Stimulated activated CD8-positive, alpha-beta memory T cell treated with anti-CD3 and anti-CD28 coated beads, Interleukin-2, amount 100 ng/mL, for 48 hours (primary cell): ENCODE results near the gene AHSP.
"Not testable (repeated sequence)": the region's sequence is repeated elsewhere in the genome, so short reads cannot be mapped to it uniquely, and the experiment has no call there.

Experiments used
- DNase-seq, 2 donors: peaks; one replicate each; pipeline ENCODE4 v3.0.0-alpha.2; 2020; ENCODE audit warnings: low read depth in 2 of 2

The AHSP gene, protein sequence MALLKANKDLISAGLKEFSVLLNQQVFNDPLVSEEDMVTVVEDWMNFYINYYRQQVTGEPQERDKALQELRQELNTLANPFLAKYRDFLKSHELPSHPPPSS

DNA sequence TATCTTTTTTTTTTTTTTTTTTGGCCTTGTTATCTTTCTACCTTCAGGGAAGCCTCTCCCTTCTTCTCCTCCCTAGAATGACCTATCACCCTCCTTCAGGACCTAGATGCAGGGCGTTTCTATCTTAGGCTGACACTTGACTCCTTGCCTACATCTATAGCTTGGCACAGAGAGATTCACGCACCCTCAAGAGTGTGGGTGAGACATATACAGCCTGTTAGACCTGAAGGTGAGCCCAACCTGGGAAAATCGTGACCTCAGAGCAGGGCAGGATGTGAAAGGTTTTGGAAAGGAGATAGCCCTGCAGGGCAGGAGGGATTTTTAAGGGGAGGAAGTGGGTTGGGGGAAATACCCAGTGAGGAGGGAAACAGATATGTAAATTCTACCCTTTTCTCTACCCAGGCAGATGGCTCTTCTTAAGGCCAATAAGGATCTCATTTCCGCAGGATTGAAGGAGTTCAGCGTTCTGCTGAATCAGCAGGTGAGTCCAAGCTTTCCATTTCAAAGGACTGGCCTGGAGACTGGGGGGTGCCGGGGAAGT lies at the start of gene AHSP:
AHSP (plus strand) TSS at position 167 of the 541 bp plus-strand sequence; CDS start at position 407, 240 bp downstream.
- no peak for DNase-seq

DNA sequence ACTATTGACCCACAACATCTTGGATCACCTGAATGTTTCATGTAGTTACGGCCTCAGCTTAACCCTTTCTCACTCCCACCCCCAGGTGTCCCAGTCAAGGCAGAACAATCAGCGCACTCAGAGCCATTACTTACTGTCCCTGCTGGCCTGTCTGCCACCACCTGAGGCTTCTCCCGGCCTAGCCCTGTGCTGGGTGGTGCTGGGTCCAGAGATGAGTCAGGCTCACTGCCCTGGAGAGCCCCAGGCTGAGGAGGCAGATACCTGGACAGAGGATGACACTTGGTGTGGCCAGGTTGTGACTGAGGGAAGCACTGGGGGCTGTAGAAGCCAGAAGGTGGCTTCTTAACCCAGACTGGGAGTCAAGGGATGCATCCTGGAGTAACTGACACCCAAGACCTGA lies 48.7 kb upstream of the AHSP start:
- DNase-seq = no peak

DNA sequence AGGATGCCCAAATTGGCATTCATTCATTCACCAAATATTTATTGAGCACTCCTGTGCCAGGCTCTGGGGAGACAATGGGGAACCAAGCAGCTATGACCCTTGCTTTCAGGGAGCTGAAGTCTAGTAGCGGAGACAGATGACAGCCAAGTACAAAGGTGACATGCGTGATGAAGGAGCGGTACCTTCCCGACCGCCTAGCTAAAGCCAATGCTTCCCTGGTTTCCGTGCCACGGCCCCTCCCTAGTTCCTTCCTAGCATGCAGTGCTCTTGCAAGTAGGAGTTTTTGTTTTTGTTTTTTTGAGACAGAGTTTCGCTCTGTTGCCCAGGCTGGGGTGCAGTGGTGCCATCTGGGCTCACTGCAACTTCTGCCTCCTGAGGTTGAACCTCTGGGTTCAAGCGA lies 47.9 kb upstream of the AHSP start:
- DNase-seq = no peak

DNA sequence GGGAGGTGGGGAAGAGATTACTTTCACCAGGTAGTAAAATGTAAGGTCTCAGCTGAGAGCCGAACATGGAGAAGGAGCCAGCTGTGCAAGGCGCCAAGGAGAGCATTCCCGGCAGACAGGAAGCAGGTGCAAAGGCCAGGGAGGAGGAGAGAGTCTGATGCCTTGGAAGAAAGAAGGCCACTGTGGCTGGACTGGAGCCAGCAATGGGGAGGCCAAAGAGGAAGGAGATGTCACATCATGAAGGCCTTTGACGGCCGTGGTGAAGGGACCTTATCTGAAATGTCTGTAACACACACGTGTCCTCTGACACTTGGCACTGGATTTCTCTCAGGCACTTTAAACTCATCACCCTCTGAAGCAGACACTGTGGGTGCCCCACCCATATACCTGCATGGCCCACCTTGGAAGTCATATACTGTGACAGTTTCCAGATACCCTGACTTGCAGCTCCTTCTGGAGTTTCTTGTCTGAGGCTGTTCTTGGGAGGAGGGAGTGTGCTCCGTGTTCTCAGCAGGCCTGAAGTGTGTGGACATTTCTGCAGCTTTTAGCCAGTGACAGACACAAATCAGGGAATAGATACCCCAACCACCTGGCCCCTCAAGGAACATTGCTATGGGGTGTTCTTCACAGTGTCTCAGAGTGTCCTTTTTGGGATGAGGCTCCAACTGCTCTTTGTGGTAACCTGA lies 46.7 kb upstream of the AHSP start:
- no peak for DNase-seq

DNA sequence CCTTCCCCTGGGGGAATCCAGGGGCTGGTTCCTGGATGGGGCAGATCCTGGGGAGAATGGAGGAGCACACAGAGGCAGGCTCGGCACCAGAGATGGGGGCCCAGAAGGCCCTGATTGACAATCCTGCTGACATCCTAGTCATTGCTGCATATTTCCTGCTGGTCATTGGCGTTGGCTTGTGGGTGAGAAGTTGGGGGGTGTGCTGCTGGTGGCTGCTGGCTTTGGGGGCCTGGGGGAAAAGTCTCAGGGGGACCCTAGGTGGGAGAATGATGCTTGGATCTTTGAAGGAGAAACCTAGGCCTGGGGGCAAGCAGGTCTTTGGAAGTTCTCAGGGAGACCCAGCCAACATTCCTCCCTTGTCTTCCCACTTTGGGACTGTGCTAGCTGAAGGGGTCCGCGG lies 44.6 kb upstream of the AHSP start, which contains the start of gene SLC5A2:
SLC5A2 (plus strand) TSS at position 43 of the 400 bp plus-strand sequence; CDS start at position 57, 14 bp downstream.
- DNase-seq = no peak

DNA sequence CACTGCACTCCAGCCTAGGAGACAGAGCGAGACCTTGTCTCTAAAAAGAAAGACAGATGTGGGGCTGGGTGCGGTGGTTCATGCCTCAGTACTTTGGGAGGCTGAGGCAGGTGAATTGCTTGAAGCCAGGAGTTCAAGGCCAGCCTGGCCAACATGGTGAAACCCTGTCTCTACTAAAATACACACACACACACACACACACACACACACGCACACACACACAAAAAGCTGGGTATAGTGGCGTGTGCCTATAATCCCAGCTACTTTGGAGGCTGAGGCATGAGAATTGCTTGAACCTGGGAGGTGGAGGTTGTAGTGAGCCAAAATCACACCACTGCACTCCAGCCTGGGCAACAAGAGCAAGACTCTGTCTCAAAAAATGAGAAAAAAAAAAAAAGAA lies 43.7 kb upstream of the AHSP start:
- DNase-seq = not testable (repeated sequence)

DNA sequence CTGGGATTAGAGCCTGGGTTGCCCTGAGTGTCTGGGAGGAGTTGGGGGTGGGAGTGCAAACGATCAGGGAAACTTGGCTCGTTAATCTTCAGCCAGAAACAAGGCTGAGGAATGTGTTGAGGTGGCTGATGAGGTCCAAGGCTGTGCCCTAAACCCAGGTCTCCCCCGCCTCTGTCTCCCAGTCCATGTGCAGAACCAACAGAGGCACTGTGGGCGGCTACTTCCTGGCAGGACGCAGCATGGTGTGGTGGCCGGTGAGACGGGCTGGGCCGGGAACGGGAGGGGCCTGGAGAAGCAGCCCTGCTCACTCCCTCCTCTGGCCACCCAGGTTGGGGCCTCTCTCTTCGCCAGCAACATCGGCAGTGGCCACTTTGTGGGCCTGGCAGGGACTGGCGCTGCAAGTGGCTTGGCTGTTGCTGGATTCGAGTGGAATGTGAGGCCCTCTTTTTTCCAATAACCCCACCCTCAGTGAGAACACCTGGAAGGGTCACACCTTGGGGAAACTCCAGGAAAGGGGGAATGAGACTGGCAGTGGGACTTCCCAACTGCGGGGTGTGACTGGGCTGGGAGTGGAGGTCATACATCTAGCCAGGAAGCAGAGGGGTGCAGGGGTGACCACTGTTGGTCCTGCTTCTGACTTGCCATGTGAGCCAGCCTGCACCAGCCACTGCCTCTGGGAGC lies 43.1 kb upstream of the AHSP start:
- no peak for DNase-seq

DNA sequence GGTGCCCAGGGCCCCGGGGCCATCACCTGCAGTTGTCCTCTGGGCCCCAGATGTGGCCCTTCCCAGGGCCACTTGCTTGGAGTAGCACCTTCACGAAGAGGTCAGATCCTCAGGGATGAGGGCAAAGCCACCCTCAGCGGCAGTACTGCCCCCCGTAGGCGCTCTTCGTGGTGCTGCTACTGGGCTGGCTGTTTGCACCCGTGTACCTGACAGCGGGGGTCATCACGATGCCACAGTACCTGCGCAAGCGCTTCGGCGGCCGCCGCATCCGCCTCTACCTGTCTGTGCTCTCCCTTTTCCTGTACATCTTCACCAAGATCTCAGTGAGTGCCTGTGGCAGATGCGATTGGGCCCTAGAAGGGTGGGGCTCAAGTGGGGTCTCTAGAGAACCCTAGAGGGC lies 42.1 kb upstream of the AHSP start:
- no peak for DNase-seq

DNA sequence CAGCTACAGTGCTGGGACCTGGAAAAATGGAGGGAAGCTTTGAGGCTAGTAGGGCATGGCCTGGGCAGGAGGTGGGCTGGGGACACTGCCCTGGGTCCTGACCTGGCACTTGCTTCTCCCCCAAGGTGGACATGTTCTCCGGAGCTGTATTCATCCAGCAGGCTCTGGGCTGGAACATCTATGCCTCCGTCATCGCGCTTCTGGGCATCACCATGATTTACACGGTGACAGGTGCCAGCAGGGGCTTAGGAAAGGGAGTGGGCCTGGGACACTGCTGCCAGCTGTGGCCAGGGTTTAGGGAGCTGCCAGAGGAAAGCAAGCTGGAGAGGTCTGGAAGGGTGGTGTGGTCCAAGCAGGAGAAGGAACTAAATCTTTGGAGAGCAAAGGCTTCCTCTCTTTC lies 41.7 kb upstream of the AHSP start:
- no peak for DNase-seq

DNA sequence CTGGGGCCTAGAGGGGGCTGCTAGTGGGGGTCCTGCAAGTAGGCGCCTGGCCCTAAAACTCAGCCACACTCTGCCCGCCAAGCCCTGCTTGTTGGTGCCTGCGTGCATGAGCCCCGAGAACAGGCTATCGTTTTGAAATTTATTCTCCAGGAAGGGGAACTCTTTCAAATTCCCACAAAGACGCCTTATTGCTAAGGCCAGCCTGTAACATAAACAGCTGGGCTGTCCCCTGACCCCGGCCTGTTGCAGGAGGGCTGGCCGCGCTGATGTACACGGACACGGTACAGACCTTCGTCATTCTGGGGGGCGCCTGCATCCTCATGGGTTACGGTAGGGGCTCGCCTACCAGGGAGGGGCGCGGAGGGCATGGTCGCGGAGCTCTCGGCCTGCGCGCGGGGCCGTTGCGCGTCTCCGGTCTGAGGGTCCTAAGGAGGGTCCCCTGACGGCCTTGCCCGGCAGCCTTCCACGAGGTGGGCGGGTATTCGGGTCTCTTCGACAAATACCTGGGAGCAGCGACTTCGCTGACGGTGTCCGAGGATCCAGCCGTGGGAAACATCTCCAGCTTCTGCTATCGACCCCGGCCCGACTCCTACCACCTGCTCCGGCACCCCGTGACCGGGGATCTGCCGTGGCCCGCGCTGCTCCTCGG lies 40.5 kb upstream of the AHSP start:
- DNase-seq = no peak

DNA sequence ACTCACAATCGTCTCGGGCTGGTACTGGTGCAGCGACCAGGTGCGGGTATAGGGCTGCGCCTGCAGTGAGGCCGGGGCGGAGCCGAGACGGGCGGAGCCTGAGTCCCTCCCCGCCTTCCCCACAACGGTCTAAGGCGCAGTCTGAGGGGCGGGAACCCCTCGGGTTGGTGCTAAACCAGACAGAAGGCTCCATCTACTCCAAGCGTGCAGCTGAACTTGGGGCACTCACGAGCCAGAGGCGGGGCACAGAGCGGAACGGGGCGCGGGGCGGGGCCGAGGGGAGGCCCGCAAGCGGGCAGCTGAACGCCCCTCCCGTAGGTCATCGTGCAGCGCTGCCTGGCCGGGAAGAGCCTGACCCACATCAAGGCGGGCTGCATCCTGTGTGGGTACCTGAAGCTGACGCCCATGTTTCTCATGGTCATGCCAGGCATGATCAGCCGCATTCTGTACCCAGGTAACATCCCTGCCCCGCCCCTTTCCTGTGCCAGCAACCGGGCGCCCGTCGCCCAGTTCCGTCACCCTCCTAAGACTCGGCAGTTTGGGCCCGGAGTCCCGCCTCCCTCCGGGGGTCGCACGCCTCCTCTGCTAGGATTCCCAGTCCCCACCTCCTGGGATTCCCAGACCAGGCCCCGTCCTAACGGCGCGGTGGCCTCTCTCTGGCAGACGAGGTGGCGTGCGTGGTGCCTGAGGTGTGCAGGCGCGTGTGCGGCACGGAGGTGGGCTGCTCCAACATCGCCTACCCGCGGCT lies 39.8 kb upstream of the AHSP start:
- peak; percentile 43 for DNase-seq

DNA sequence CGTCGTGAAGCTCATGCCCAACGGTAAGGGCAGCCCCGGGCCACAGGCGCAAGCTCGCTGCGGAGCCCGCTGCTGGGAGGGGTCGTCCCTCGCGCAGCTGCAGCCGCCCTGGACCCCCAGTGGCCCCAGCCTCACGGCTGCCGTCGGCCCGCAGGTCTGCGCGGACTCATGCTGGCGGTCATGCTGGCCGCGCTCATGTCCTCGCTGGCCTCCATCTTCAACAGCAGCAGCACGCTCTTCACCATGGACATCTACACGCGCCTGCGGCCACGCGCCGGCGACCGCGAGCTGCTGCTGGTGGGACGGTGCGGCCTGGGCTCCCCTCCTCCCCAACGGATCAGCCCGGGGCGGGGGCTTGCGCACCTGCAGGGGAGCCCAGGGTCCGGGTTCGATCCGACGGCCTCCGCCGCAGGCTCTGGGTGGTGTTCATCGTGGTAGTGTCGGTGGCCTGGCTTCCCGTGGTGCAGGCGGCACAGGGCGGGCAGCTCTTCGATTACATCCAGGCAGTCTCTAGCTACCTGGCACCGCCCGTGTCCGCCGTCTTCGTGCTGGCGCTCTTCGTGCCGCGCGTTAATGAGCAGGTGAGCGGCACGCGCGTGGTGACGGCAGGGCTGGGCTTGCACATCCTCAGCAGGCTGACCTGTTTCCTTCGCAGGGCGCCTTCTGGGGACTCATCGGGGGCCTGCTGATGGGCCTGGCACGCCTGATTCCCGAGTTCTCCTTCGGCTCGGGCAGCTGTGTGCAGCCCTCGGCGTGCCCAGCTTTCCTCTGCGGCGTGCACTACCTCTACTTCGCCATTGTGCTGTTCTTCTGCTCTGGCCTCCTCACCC lies 39.0 kb upstream of the AHSP start:
- no peak for DNase-seq

DNA sequence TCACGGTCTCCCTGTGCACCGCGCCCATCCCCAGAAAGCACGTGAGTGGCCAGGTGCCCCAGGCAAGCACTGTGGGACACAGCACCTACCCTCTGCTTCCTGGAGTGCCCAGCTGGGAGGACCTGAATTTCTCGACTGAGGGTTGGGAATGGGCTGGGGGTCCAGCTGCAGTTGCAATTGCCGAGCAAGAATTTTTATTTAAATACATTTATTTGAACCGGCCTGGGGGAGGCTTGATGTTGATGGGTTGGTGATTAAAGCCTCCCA lies 38.5 kb upstream of the AHSP start:
- DNase-seq = no peak

DNA sequence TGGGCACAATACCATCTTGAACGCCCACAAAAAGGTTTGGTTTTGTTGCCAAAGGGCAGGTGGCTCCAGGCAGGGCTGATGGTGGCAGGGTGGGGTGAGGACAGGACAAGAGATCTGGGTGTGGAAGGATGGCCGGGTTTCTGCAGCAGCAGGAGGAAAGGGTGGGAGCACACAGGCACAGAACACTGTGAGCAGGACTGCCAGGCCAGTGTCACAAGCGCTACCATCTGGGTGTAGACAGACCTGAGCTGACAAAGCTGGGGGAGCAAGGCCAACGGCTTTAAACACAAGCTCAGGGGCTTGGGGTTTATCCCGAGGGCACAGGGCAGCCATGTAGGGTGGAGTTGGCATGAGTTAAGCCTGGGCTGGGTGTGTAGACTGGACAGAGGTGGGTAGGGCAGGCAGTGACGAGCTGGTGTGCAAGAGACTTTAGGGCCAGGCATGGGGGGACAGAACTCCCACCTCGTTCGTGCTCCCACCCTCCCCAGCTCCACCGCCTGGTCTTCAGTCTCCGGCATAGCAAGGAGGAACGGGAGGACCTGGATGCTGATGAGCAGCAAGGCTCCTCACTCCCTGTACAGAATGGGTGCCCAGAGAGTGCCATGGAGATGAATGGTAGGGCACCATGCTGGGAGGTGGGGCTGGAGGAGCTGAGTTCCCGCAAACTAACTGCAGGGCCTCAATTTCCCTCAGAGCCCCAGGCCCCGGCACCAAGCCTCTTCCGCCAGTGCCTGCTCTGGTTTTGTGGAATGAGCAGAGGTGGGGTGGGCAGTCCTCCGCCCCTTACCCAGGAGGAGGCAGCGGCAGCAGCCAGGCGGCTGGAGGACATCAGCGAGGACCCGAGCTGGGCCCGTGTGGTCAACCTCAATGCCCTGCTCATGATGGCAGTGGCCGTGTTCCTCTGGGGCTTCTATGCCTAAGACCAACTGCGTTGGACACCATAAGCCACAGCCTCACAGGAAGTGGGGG lies 37.8 kb upstream of the AHSP start:
- no peak for DNase-seq

DNA sequence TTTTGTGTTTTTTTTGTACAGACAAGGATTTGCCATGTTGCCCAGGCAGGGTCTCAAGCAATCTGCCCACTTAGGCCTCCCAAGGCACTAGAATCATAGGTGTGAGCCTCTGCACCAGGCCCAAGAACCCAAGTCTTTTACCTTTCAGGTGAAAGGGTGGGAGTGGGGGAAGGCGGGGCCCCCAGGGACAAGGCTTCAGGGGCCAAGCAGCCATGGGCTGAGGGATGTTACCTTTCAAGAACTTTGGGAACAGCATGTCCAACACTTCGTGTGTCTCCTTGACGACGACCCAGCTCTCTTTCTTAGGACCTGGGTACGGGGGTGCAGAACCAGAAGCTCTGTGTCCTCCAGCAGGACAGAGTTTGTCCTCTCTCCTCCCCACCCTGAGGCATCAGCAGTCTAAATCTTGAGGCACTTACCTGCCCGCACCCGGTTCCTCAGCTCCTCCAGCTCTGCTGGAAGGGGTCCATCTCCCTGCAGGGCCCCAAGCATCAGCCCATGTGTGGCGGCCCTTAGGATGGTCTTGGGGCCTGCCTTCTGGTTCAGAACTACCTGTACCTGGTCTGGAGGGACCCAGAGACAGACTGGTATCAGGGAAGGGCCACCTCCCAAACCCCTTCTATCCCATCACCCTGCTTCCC lies 35.8 kb upstream of the AHSP start:
- no peak for DNase-seq

DNA sequence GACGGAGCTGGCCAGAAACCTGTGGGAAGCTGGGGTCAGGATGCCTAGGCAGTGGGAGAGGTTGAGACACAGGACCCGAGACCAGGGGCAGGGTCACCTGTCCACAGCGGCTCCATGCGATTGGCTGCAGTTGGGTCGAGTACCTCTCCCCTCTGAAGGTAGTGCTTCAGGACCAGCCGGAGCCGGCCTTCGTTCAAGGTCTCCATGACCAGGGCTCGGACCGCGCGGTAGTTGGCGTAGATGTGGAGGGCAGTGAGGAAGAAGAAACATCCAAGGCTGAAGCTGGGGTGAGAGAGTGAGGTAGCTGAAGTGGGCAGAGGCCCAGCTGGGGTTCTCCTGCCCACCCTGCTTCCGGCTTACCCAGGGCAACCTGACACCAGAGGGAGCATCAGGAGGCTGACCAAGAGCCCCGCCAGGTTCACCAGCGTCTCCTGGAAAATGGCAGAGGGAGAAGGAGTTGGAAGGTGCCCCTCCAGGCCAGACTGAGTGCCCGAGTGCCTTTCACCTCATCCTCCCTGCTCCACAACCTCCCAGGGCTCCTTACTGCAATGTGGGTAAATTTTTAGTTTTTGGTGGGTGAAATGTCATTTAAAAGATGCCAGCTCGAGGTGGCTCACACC lies 34.1 kb upstream of the AHSP start:
- no peak for DNase-seq

DNA sequence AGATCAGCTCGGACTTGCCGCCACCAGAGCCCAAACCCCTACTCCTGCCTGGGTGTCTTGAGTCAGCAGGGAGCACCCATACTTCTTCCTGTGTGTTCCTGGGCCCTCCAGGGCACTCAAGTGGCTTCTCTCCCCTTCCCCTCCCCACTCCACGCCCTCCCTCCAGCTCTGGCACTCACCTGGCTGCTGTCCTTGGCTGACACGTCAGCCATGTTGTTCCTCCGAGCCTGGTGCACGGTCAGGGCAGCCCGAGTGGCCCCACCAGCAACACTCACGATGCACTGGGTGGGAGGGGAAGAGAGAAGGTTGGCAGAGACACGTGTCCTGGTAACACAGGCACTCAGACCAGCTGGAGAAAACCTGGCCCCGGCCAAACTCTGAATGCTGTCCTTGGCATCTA lies 31.0 kb upstream of the AHSP start:
- no peak for DNase-seq

DNA sequence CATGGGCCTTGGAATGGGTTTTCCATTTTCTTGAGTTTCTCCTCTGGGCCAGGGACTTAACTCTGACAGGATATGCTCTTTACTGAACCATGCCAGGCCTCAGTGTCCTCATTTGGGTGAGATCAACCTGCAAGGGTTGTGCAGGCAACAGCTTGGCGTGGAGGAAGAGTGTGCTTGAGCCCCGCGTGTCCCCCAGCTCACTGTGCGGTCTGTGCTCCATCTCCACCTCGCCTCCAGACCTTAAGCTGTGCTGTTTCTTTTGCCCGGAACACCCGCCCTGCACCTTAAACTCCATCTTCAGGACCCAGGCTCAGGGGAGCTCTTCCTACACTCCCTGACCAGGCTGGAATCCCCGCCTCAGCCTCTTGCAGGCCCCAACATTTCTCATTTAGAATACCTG lies 29.2 kb upstream of the AHSP start:
- DNase-seq = no peak

DNA sequence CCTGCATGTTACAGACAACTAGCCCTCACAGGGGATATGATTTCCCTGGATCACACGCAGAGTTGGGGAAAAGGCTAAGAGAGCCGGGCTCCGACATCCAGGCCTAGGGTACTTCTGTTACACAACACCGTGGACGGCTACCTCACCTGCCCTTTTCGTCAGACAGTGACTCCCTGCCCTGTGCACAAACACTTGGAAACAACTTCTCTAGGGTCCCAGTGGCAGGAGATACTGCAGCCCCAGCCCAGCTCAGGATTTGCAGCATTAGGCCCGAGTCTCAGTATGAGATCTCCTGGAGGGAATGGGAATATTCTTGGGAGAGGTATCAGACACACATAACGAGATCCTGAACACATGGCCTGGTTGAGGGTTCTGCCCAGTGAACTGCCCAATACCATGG lies 27.8 kb upstream of the AHSP start:
- DNase-seq = no peak
